H9 (cell line): ENCODE results near the gene M6PR. TPM values are rescaled to one million over a fixed set of nuclear protein-coding genes. Genes with fewer than 3 reads are reported as not detected.

Experiments used
- DNase-seq: peaks from one replicate; pipeline ENCODE4 v3.0.0-alpha.2; 2017
- H2AFZ ChIP-seq: one replicate; pipeline ENCODE4 v1.6.1; 2013; ENCODE audit warnings: mild to moderate bottlenecking, low read length, control low read depth, moderate library complexity
- H2AK5ac ChIP-seq: 2 replicates; pipeline ENCODE4 v1.6.1; 2013; ENCODE audit warnings: low read length, control low read depth, mixed read lengths; ENCODE audit not compliant: insufficient read length
- H2BK120ac ChIP-seq: one replicate; pipeline ENCODE4 v1.6.1; 2013; ENCODE audit warnings: low read depth, mild to moderate bottlenecking, low read length, control low read depth, inconsistent platforms; ENCODE audit not compliant: poor library complexity, severe bottlenecking
- H2BK12ac ChIP-seq: 2 replicates; pipeline ENCODE4 v1.6.1; 2013; ENCODE audit warnings: low read length, control low read depth, mixed read lengths, low read depth; ENCODE audit not compliant: insufficient read length
- H2BK15ac ChIP-seq: 2 replicates; pipeline ENCODE4 v1.6.1; 2013; ENCODE audit warnings: low read depth, low read length, control low read depth
- H2BK20ac ChIP-seq: one replicate; pipeline ENCODE4 v1.6.1; 2013; ENCODE audit warnings: low read depth, mild to moderate bottlenecking, low read length, control low read depth, inconsistent platforms; ENCODE audit not compliant: poor library complexity, severe bottlenecking
- H2BK5ac ChIP-seq: 2 replicates; pipeline ENCODE4 v1.6.1; 2013; ENCODE audit warnings: low read length, control low read depth, mixed read lengths; ENCODE audit not compliant: insufficient read length
- H3K14ac ChIP-seq: 2 replicates; pipeline ENCODE4 v1.6.1; 2013; ENCODE audit warnings: low read length, control low read depth; ENCODE audit not compliant: insufficient read depth
- H3K18ac ChIP-seq: 2 replicates; pipeline ENCODE4 v1.6.1; 2013; ENCODE audit warnings: low read depth, mild to moderate bottlenecking, mixed read lengths, low read length, control low read depth; ENCODE audit not compliant: insufficient read length
- H3K23ac ChIP-seq: 2 replicates; pipeline ENCODE4 v1.6.1; 2013; ENCODE audit warnings: low read length, control low read depth, mixed read lengths, low read depth; ENCODE audit not compliant: insufficient read length
- H3K23me2 ChIP-seq: 2 replicates; pipeline ENCODE4 v1.6.1; 2013; ENCODE audit warnings: low read depth, mild to moderate bottlenecking, mixed read lengths, low read length, control low read depth; ENCODE audit not compliant: insufficient read length, poor library complexity, severe bottlenecking
- H3K27ac ChIP-seq: 2 replicates; pipeline ENCODE4 v1.5.1; 2013; ENCODE audit warnings: low read length, control low read depth, mixed read lengths, low read depth; ENCODE audit not compliant: insufficient read length
- H3K27me3 ChIP-seq: 2 replicates; pipeline ENCODE4 v1.6.1; 2013; ENCODE audit warnings: low read length, control low read depth, inconsistent platforms; ENCODE audit not compliant: insufficient read depth
- H3K4ac ChIP-seq: 2 replicates; pipeline ENCODE4 v1.6.1; 2013; ENCODE audit warnings: low read depth, mild to moderate bottlenecking, control low read depth, inconsistent platforms, low read length, moderate library complexity
- H3K4me1 ChIP-seq: 2 replicates; pipeline ENCODE4 v1.6.1; 2013; ENCODE audit warnings: low read length, control low read depth, inconsistent platforms; ENCODE audit not compliant: insufficient read depth
- H3K4me2 ChIP-seq: 2 replicates; pipeline ENCODE4 v1.6.1; 2013; ENCODE audit warnings: low read length, control low read depth, mixed read lengths; ENCODE audit not compliant: insufficient read length, insufficient read depth
- H3K56ac ChIP-seq: 2 replicates; pipeline ENCODE4 v1.6.1; 2013; ENCODE audit warnings: low read depth, mild to moderate bottlenecking, mixed read lengths, low read length, control low read depth; ENCODE audit not compliant: insufficient read length
- H3K79me1 ChIP-seq: 2 replicates; pipeline ENCODE4 v1.6.1; 2013; ENCODE audit warnings: low read depth, mild to moderate bottlenecking, moderate library complexity, low read length, control low read depth, inconsistent platforms; ENCODE audit not compliant: insufficient read depth, poor library complexity, severe bottlenecking
- H3K79me2 ChIP-seq: 2 replicates; pipeline ENCODE4 v1.6.1; 2013; ENCODE audit warnings: low read length, control low read depth, inconsistent platforms; ENCODE audit not compliant: insufficient read depth
- H3K9ac ChIP-seq: 2 replicates; pipeline ENCODE4 v1.6.1; 2013; ENCODE audit warnings: low read length, control low read depth, mixed read lengths; ENCODE audit not compliant: insufficient read length; ENCODE audit errors: extremely low read depth
- H3K9me3 ChIP-seq: one replicate; pipeline ENCODE4 v1.6.1; 2013; ENCODE audit warnings: low read depth, low read length, inconsistent platforms; ENCODE audit not compliant: control insufficient read depth
- H3T11ph ChIP-seq: one replicate; pipeline ENCODE4 v1.6.1; 2013; ENCODE audit warnings: mild to moderate bottlenecking, low read length, control low read depth, inconsistent platforms
- H4K20me1 ChIP-seq: one replicate; pipeline ENCODE4 v1.6.1; 2013; ENCODE audit not compliant: control insufficient read depth, insufficient read length, insufficient read depth
- H4K5ac ChIP-seq: 2 replicates; pipeline ENCODE4 v1.6.1; 2013; ENCODE audit warnings: low read depth, mild to moderate bottlenecking, mixed read lengths, low read length, control low read depth; ENCODE audit not compliant: insufficient read length
- H4K8ac ChIP-seq: replicated peaks from 2 replicates; pipeline ENCODE4 v1.6.1; 2013; ENCODE audit warnings: low read length, control low read depth, mixed read lengths, low read depth; ENCODE audit not compliant: insufficient read length
- H4K91ac ChIP-seq: 2 replicates; pipeline ENCODE4 v1.6.1; 2013; ENCODE audit warnings: low read depth, mild to moderate bottlenecking, moderate library complexity, mixed read lengths, low read length, control low read depth; ENCODE audit not compliant: insufficient read length
- H3K27ac Mint-ChIP-seq, 3 experiments: 2 replicates in 2 of 3; 3 replicates in 1 of 3; pipeline ENCODE4 v1.8.0; 2020 to 2021; ENCODE audit warnings: mixed read lengths in 3 of 3, mild to moderate bottlenecking in 1 of 3, moderate library complexity in 1 of 3
- H3K27me3 Mint-ChIP-seq: 2 replicates; pipeline ENCODE4 v1.8.0; 2021; ENCODE audit warnings: low read depth, mild to moderate bottlenecking, moderate library complexity, mixed read lengths
- H3K36me3 Mint-ChIP-seq, 3 experiments: 2 replicates in 2 of 3; 3 replicates in 1 of 3; pipeline ENCODE4 v1.8.0; 2020 to 2021; ENCODE audit warnings: low read depth in 3 of 3, mixed read lengths in 3 of 3; ENCODE audit not compliant: insufficient read depth in 1 of 3
- H3K4me1 Mint-ChIP-seq, 2 experiments: 2 replicates each; pipeline ENCODE4 v1.8.0; 2020; ENCODE audit warnings: mixed read lengths in 2 of 2
- H3K4me3 Mint-ChIP-seq, 2 experiments: 2 replicates in 1 of 2; 3 replicates in 1 of 2; pipeline ENCODE4 v1.8.0; 2020 to 2021; ENCODE audit warnings: mild to moderate bottlenecking in 2 of 2, mixed read lengths in 2 of 2, moderate library complexity in 1 of 2
- H3K9me3 Mint-ChIP-seq, 2 experiments: 2 replicates in 1 of 2; 3 replicates in 1 of 2; pipeline ENCODE4 v1.8.0; 2020; ENCODE audit warnings: mild to moderate bottlenecking in 2 of 2, mixed read lengths in 2 of 2, moderate library complexity in 1 of 2
- WGBS: extraction: QIAGEN DNeasy Blood & Tissue Kit; methylation state at CpG from one replicate; pipeline ENCODE4 v1.1.7; 2013; ENCODE audit warnings: missing lambda C conversion rate, low lambda C conversion rate, mixed read lengths; ENCODE audit not compliant: insufficient read length; ENCODE audit errors: extremely low coverage; 5-methylcytosine and 5-hydroxymethylcytosine counted together
- total RNA-seq: library from RNA; stranded (reverse); gene quantifications from 2 replicates; pipeline ENCODE4 v1.2.1, GENCODE V29; 2021
- TF ChIP-seq, protein P1 (sequence below): fragments of 200-600 bp; sonication (generic); conservative IDR thresholded peaks from 3 replicates; pipeline ENCODE4 v1.8.0; 2021; ENCODE audit warnings: antibody characterized with exemption, mild to moderate bottlenecking

M6PR gene
- total RNA-seq, 1 experiment from 2014 or later = 163 TPM

DNA sequence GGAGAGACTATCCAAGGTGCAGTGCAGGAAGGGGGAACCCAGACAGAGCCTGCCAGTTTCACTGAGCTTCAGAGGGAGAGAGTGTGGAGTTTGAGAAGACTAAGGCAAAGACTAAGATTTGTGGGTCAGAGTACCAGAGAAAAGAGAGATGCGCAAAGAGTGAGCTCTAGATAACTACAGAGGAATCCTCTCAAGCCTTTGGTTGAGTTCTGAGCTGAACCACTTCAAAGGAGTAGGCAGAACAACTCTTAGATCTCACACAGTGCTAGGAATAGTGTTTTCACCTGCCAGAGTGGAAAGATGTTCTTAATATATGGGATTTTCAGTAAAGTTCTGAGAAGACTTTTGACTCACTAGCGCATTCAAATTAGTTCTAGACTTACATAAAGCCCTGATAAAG is 10.7 kb upstream of the M6PR start:
- Histone ChIP-seq H2BK120ac (no peak overlapping the region), H2BK20ac (no peak overlapping the region), H3K56ac (no peak overlapping the region), H3K18ac (no peak overlapping the region), H3T11ph (no peak overlapping the region), H3K9ac (no peak overlapping the region), H3K14ac (no peak overlapping the region), H3K27ac (no peak overlapping the region), H4K91ac (no peak overlapping the region), H4K5ac (no peak overlapping the region), H3K27me3 (no peaks in the 10 kb centered on the region), H3K23me2 (no peaks in the 10 kb centered on the region), H3K4ac (no peak overlapping the region), H4K8ac (no peak overlapping the region), H3K79me2 (no peaks in the 10 kb centered on the region), H2BK12ac (no peak overlapping the region), H4K20me1 (no peaks in the 10 kb centered on the region), H2BK5ac (no peak overlapping the region), H2AFZ (no peak overlapping the region), H3K4me1 (no peaks in the 10 kb centered on the region), H3K4me2 (no peak overlapping the region), H2AK5ac (no peak overlapping the region), H3K79me1 (no peaks in the 10 kb centered on the region), H2BK15ac (no peak overlapping the region), H3K23ac (no peak overlapping the region), H3K9me3 (peaks cover 6% of the 10 kb centered on the region)
- DNase-seq = no peak
- Mint-ChIP-seq H3K27me3 (0 out of 2 replicates have a peak, but pooled peaks cover 2% of the 10 kb centered on the region), H3K27ac (no peak overlapping the region), H3K4me1 (peaks cover 0 to 3% of the 10 kb centered on the region in 2 experiments; a peak in 1 of 4 replicates), H3K4me3 (no peak overlapping the region), H3K9me3 (peaks cover 20 to 25% of the 10 kb centered on the region in 2 experiments), H3K36me3 (peaks cover 20 to 43% (median 29%) of the 10 kb centered on the region in 3 experiments)
- no CpG with 5 or more reads among the region's 2 CpGs for WGBS
- TF ChIP-seq, protein P1, sequence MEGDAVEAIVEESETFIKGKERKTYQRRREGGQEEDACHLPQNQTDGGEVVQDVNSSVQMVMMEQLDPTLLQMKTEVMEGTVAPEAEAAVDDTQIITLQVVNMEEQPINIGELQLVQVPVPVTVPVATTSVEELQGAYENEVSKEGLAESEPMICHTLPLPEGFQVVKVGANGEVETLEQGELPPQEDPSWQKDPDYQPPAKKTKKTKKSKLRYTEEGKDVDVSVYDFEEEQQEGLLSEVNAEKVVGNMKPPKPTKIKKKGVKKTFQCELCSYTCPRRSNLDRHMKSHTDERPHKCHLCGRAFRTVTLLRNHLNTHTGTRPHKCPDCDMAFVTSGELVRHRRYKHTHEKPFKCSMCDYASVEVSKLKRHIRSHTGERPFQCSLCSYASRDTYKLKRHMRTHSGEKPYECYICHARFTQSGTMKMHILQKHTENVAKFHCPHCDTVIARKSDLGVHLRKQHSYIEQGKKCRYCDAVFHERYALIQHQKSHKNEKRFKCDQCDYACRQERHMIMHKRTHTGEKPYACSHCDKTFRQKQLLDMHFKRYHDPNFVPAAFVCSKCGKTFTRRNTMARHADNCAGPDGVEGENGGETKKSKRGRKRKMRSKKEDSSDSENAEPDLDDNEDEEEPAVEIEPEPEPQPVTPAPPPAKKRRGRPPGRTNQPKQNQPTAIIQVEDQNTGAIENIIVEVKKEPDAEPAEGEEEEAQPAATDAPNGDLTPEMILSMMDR = no peak
